Caco-2 (cell line): ENCODE data around the gene SPATA31C1. TPM values are rescaled to one million over a fixed set of nuclear protein-coding genes. Genes with fewer than 3 reads are reported as not detected.
A peak's percentile ranks its signal among the peaks of the same experiment; 100 is the strongest.

ENCODE experiments used
- BruUV-seq: library from RNA; stranded (reverse); fragments of 400-500 nt; replicated peaks from 2 replicates; lab custom pipeline; 2021; lab: Mats Ljungman, UMichigan
- CTCF ChIA-PET: fragments of 300-600 bp; sonication (Branson Sonifier 250); formaldehyde crosslinking; loops from one replicate; lab custom pipeline; 2022; ENCODE audit warnings: antibody characterized with exemption; lab: Charles Lee
- POLR2A ChIA-PET: fragments of 300-600 bp; sonication (Branson Sonifier 250); formaldehyde crosslinking; loops from one replicate; lab custom pipeline; 2022; ENCODE audit warnings: antibody characterized with exemption; lab: Charles Lee
- DNase-seq, 2 experiments: peaks; one replicate each; pipeline versions ENCODE4 v3.0.0 to v3.0.0-alpha.2; 2020 to 2022
- H3K27me3 ChIP-seq: replicated peaks from 2 replicates; pipeline ENCODE4 v1.6.0; 2011; ENCODE audit warnings: low read length; ENCODE audit not compliant: control insufficient read depth, insufficient read depth
- H3K36me3 ChIP-seq: 2 replicates; pipeline ENCODE4 v1.5.1; 2011; ENCODE audit warnings: low read length; ENCODE audit not compliant: control insufficient read depth, insufficient read depth
- H3K4me1 ChIP-seq: fragments of 250-450 bp; sonication (Bioruptor Pico); 2 replicates; pipeline ENCODE4 v1.5.1; 2020; ENCODE audit warnings: mild to moderate bottlenecking
- H3K4me3 ChIP-seq: 2 replicates; pipeline ENCODE4 v1.5.1; 2011; ENCODE audit warnings: low read depth, mild to moderate bottlenecking, control low read depth, low read length
- H3K9me3 ChIP-seq: fragments of 250-450 bp; sonication (Bioruptor Pico); 2 replicates; pipeline ENCODE4 v1.5.1; 2020; ENCODE audit warnings: mild to moderate bottlenecking, moderate library complexity
- H3K27ac Mint-ChIP-seq: one replicate; pipeline ENCODE4 v1.8.0; 2022; ENCODE audit warnings: mixed read lengths; ENCODE audit not compliant: unreplicated experiment
- H3K27me3 Mint-ChIP-seq: one replicate; pipeline ENCODE4 v1.8.0; 2022; ENCODE audit warnings: mixed read lengths; ENCODE audit not compliant: insufficient read depth, unreplicated experiment
- H3K36me3 Mint-ChIP-seq: one replicate; pipeline ENCODE4 v1.8.0; 2022; ENCODE audit warnings: mild to moderate bottlenecking, mixed read lengths; ENCODE audit not compliant: insufficient read depth, unreplicated experiment
- H3K4me1 Mint-ChIP-seq: one replicate; pipeline ENCODE4 v1.8.0; 2022; ENCODE audit warnings: low read depth, mixed read lengths; ENCODE audit not compliant: unreplicated experiment
- H3K4me3 Mint-ChIP-seq: one replicate; pipeline ENCODE4 v1.8.0; 2022; ENCODE audit warnings: mild to moderate bottlenecking, moderate library complexity, mixed read lengths; ENCODE audit not compliant: unreplicated experiment
- H3K9me3 Mint-ChIP-seq: one replicate; pipeline ENCODE4 v1.8.0; 2022; ENCODE audit warnings: mixed read lengths; ENCODE audit not compliant: unreplicated experiment
- intact Hi-C: fragments of 100-400 bp; cut with micrococcal nuclease; formaldehyde crosslinking; loops from one replicate; pipeline ENCODE4 v1.10.0; 2022; ENCODE audit not compliant: unreplicated experiment
- total RNA-seq: library from RNA; stranded (reverse); gene quantifications from 2 replicates; pipeline ENCODE4 v1.2.3, GENCODE V29; 2022
- TF ChIP-seq, protein P1 (sequence below), 2 experiments: fragments of 200-600 bp in 1 of 2; IDR thresholded peaks; 1 replicate in 1 of 2; 2 replicates in 1 of 2; pipeline versions ENCODE4 v1.5.1 to v1.8.0; 2011 to 2022; ENCODE audit warnings: antibody characterized with exemption in 1 of 2, control low read depth in 1 of 2, inconsistent platforms in 1 of 2, low read depth in 1 of 2, low read length in 1 of 2, mild to moderate bottlenecking in 1 of 2, moderate library complexity in 1 of 2; ENCODE audit not compliant: insufficient read depth in 1 of 2, severe bottlenecking in 1 of 2, unreplicated experiment in 1 of 2

Gene SPATA31C1
- total RNA-seq, 1 experiment from 2014 or later = not detected

GRCh38 chr9:87950765-87951488 lies 33.2 kb downstream of the SPATA31C1 start:
- H3K36me3 Mint-ChIP-seq = no peaks in the 10 kb centered on the region
- TF ChIP-seq, protein P1, sequence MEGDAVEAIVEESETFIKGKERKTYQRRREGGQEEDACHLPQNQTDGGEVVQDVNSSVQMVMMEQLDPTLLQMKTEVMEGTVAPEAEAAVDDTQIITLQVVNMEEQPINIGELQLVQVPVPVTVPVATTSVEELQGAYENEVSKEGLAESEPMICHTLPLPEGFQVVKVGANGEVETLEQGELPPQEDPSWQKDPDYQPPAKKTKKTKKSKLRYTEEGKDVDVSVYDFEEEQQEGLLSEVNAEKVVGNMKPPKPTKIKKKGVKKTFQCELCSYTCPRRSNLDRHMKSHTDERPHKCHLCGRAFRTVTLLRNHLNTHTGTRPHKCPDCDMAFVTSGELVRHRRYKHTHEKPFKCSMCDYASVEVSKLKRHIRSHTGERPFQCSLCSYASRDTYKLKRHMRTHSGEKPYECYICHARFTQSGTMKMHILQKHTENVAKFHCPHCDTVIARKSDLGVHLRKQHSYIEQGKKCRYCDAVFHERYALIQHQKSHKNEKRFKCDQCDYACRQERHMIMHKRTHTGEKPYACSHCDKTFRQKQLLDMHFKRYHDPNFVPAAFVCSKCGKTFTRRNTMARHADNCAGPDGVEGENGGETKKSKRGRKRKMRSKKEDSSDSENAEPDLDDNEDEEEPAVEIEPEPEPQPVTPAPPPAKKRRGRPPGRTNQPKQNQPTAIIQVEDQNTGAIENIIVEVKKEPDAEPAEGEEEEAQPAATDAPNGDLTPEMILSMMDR (IDR thresholded peaks at IDR 0.05; ENCODE audit: insufficient read depth in 1 of 2, low read depth in 1 of 2, low read length in 1 of 2, severe bottlenecking in 1 of 2, unreplicated experiment in 1 of 2) = peak in 1 of 2 experiments; percentile 26
- Histone ChIP-seq H3K36me3 (no peaks in the 10 kb centered on the region), H3K9me3 (no peaks in the 10 kb centered on the region), H3K27me3 (no peaks in the 10 kb centered on the region), H3K4me1 (no peaks in the 10 kb centered on the region), H3K4me3 (no peak overlapping the region)
- POLR2A ChIA-PET = no interaction called here
- CTCF ChIA-PET = no interaction called here
- peak in 1 of 2 experiments; percentile 19 for DNase-seq
- no peaks in the 10 kb centered on the region for H3K4me1 Mint-ChIP-seq
- no peak overlapping the region for H3K27ac Mint-ChIP-seq
- H3K4me3 Mint-ChIP-seq = no peak overlapping the region
- BruUV-seq = no TSS peak
- H3K27me3 Mint-ChIP-seq = no peaks in the 10 kb centered on the region
- H3K9me3 Mint-ChIP-seq = peaks cover 5% of the 10 kb centered on the region
- intact Hi-C loops = no loop called here

DNA sequence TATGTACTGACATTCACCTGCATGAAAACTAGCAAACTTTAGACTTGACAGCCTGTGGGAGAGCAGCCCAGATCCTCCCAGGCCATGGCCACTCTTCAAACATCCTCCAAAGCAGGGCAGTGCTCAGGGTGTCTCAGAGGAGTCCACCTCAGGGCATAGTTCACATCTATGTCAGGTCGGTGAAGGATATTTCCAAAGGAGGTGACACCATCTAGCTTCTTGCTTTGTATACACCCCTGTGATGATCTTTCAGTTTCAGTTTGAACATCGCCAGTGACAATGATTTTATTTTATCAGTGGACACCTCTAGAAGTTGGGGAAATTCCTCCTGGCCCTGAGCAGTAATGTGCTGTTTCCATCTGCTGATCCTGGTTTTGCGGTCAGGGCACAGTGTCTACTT lies 36.5 kb downstream of the SPATA31C1 start:
- H3K36me3 ChIP-seq = no peaks in the 10 kb centered on the region
- Mint-ChIP-seq H3K9me3 (peaks cover 7% of the 10 kb centered on the region), H3K27me3 (no peaks in the 10 kb centered on the region), H3K36me3 (peaks cover under 1% of the 10 kb centered on the region), H3K27ac (no peak overlapping the region), H3K4me1 (no peaks in the 10 kb centered on the region), H3K4me3 (no peak overlapping the region)
- no peaks in the 10 kb centered on the region for H3K4me1 ChIP-seq
- ChIA-PET CTCF (no interaction called here), POLR2A (no interaction called here)
- TF ChIP-seq, protein P1 (IDR thresholded peaks at IDR 0.05; ENCODE audit: insufficient read depth in 1 of 2, low read depth in 1 of 2, low read length in 1 of 2, severe bottlenecking in 1 of 2, unreplicated experiment in 1 of 2) = no peak
- H3K9me3 ChIP-seq = peaks cover 7% of the 10 kb centered on the region
- BruUV-seq = no TSS peak
- intact Hi-C loops = no loop called here
- DNase-seq = no peak
- H3K27me3 ChIP-seq = no peaks in the 10 kb centered on the region
- no peak overlapping the region for H3K4me3 ChIP-seq

- Mint-ChIP-seq H3K4me1 (no peaks in the 10 kb centered on the region), H3K36me3 (peaks cover 11% of the 10 kb centered on the region), H3K27me3 (no peaks in the 10 kb centered on the region), H3K27ac (no peak overlapping the region), H3K9me3 (peaks cover 7% of the 10 kb centered on the region), H3K4me3 (no peak overlapping the region)
- no peak for DNase-seq
- CTCF ChIA-PET = no interaction called here
- Histone ChIP-seq H3K9me3 (peaks cover 12% of the 10 kb centered on the region), H3K4me3 (no peak overlapping the region), H3K36me3 (no peaks in the 10 kb centered on the region), H3K4me1 (peaks cover 11% of the 10 kb centered on the region), H3K27me3 (no peaks in the 10 kb centered on the region)
- POLR2A ChIA-PET = no interaction called here
- no TSS peak for BruUV-seq
- intact Hi-C loops = no loop called here
- TF ChIP-seq, protein P1 (IDR thresholded peaks at IDR 0.05; ENCODE audit: insufficient read depth in 1 of 2, low read depth in 1 of 2, low read length in 1 of 2, severe bottlenecking in 1 of 2, unreplicated experiment in 1 of 2) = no peak
Measured at GRCh38 chr9:87957839-87958238, 40.1 kb downstream of the SPATA31C1 start.
